Common myeloid progenitor, CD34-positive (primary cell): ENCODE data around the gene GATA1.

Experiments
- CTCF ChIA-PET: fragments of 350-600 bp; sonication (Branson Sonifier 250); formaldehyde crosslinking; loops from one replicate; lab custom pipeline; 2021; ENCODE audit warnings: antibody characterized with exemption; lab: Charles Lee
- POLR2A ChIA-PET: fragments of 350-600 bp; sonication (Branson Sonifier 250); formaldehyde crosslinking; loops from one replicate; lab custom pipeline; 2021; ENCODE audit warnings: antibody characterized with exemption; lab: Charles Lee
- DNase-seq, 3 donors: peaks; one replicate each; pipeline versions ENCODE4 v3.0.0 to v3.0.0-alpha.2; 2013
- H3K27ac ChIP-seq, 2 experiments: 1 replicate in 1 of 2; 2 replicates in 1 of 2; pipeline ENCODE4 v1.7.0; 2013; ENCODE audit warnings: inconsistent platforms in 2 of 2, low read length in 2 of 2, mild to moderate bottlenecking in 2 of 2, low read depth in 1 of 2, moderate library complexity in 1 of 2; ENCODE audit not compliant: severe bottlenecking in 2 of 2, insufficient read depth in 1 of 2, poor library complexity in 1 of 2
- H3K27me3 ChIP-seq, 5 experiments: replicated peaks in 2 of 5; 1 replicate in 3 of 5; 2 replicates in 2 of 5; pipeline versions ENCODE4 v1.6.1 to v1.7.0; 2013; ENCODE audit warnings: low read length in 4 of 5, mild to moderate bottlenecking in 2 of 5, moderate library complexity in 2 of 5, inconsistent platforms in 1 of 5; ENCODE audit not compliant: insufficient read depth in 5 of 5, control insufficient read depth in 4 of 5
- H3K36me3 ChIP-seq, 4 experiments: 1 replicate in 2 of 4; 2 replicates in 2 of 4; pipeline versions ENCODE4 v1.6.1 to v1.7.0; 2013; ENCODE audit warnings: low read length in 3 of 4, control low read depth in 1 of 4, mild to moderate bottlenecking in 1 of 4; ENCODE audit not compliant: control insufficient read depth in 4 of 4, insufficient read depth in 4 of 4
- H3K4me1 ChIP-seq, 4 experiments: 1 replicate in 3 of 4; 2 replicates in 1 of 4; pipeline versions ENCODE4 v1.6.1 to v1.7.1; 2013; ENCODE audit warnings: low read length in 3 of 4, mild to moderate bottlenecking in 3 of 4, control low read depth in 1 of 4, inconsistent platforms in 1 of 4, moderate library complexity in 1 of 4; ENCODE audit not compliant: control insufficient read depth in 4 of 4, insufficient read depth in 4 of 4; ENCODE audit errors: control extremely low read depth in 1 of 4
- H3K4me3 ChIP-seq, 7 experiments: 1 replicate in 4 of 7; 2 replicates in 3 of 7; pipeline versions ENCODE4 v1.5.1 to v1.7.0; 2013; ENCODE audit warnings: mild to moderate bottlenecking in 7 of 7, low read length in 6 of 7, moderate library complexity in 6 of 7, inconsistent platforms in 2 of 7, low read depth in 2 of 7, control low read depth in 1 of 7; ENCODE audit not compliant: insufficient read depth in 4 of 7, control insufficient read depth in 1 of 7; ENCODE audit errors: extremely low read depth in 1 of 7
- H3K9me3 ChIP-seq, 5 experiments: 1 replicate in 4 of 5; 2 replicates in 1 of 5; pipeline versions ENCODE4 v1.6.1 to v1.7.1; 2013; ENCODE audit warnings: low read length in 4 of 5, mild to moderate bottlenecking in 2 of 5, inconsistent platforms in 1 of 5, low read depth in 1 of 5, moderate library complexity in 1 of 5; ENCODE audit not compliant: control insufficient read depth in 4 of 5, insufficient read depth in 2 of 5; ENCODE audit errors: control extremely low read depth in 1 of 5
- WGBS: methylation state at CpG from one replicate; pipeline ENCODE4 v1.1.5; 2013; ENCODE audit not compliant: insufficient coverage; 5-methylcytosine and 5-hydroxymethylcytosine counted together

Gene GATA1

GRCh38 chrX:48782795-48783194, 3.6 kb upstream of the GATA1 start:
- Histone ChIP-seq H3K27ac (no peak overlapping the region), H3K9me3 (peaks cover 0 to 2% (median 0%) of the 10 kb centered on the region in 5 experiments), H3K4me3 (no peak overlapping the region), H3K4me1 (no peaks in the 10 kb centered on the region), H3K27me3 (no peaks in the 10 kb centered on the region), H3K36me3 (no peaks in the 10 kb centered on the region)
- peak; percentile 44 to 80 (median 66) for DNase-seq
- ChIA-PET CTCF (interaction anchor here (0.6 kb wide), 1 partner anchor 85 kb away, joined by 3 read pairs; no protein-coding TSS in a partner anchor), POLR2A (no interaction called here)
- 90% methylated on average over 7 of the region's 13 CpGs for WGBS

GRCh38 chrX:48784726-48785125, 1.7 kb upstream of the GATA1 start:
- no peaks in the 10 kb centered on the region for H3K36me3 ChIP-seq
- CTCF ChIA-PET: no interaction called here
- 72% methylated on average over 3 of the region's 3 CpGs for WGBS
- peaks cover 0 to 7% (median 4%) of the 10 kb centered on the region in 4 experiments for H3K4me1 ChIP-seq
- POLR2A ChIA-PET: no interaction called here
- no peaks in the 10 kb centered on the region for H3K27me3 ChIP-seq
- no peak for DNase-seq
- H3K27ac ChIP-seq: no peak overlapping the region
- no peak overlapping the region for H3K4me3 ChIP-seq
- H3K9me3 ChIP-seq: no peaks in the 10 kb centered on the region

DNA sequence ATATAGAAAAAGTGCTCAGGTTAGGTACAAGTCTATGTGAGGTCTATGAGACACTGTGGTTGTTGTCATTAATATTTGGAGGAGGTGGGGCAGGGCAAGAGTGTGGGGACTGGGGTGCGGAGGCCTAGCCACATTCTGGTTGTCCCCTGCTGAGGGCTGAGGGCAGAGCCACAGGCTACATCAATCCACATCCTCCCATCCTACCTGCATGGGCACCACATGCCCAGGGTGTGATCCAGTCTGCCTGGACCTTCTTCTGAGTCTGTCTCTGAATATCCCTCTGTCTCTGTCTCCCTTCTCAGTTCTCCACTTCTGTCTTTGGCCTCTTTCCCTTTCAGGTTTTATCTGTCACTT, 1.2 kb upstream of the GATA1 start:
- Histone ChIP-seq H3K36me3 (no peaks in the 10 kb centered on the region), H3K4me3 (no peak overlapping the region), H3K27me3 (no peaks in the 10 kb centered on the region), H3K9me3 (no peaks in the 10 kb centered on the region), H3K4me1 (peaks cover 0 to 10% (median 5%) of the 10 kb centered on the region in 4 experiments), H3K27ac (peak overlapping the region in 1 of 2 experiments; percentile 54)
- ChIA-PET CTCF (interaction anchor here (0.8 kb wide), 1 partner anchor 21 kb away, joined by 3 read pairs; no protein-coding TSS in a partner anchor), POLR2A (no interaction called here)
- WGBS: no CpG with 5 or more reads among the region's 1 CpG
- DNase-seq: no peak

DNA sequence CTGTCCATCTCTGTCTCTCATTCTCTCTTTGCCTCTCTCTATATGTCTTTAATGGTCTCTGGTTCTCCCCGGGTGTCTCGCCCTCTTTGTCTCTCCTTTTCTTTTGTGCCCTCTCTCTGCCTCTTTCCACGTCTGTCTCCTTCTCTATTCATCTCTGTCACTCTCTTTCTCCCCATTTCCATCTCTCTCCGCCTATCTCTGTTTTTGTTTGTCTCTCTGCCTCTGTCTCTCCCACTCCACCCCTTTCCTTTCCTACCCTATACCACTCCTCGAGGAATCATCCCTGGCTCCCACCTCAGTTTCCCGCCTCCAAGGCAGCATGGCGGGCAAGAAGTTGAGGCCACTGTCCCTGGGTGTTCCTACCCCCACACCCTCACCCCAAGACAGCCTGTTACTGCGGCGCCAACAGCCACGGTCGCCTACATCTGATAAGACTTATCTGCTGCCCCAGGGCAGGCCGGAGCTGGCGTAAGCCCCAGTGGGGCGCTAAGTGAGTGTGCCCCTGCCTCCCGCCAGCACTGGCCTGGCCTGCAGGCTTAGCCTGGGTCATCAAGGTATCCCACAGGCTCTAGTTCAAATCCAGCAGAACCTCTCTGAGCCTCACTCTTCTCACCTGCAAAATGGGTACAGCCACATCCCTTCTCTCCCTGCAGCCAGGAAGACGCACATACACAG, 713 bp upstream of the GATA1 start:
- Histone ChIP-seq H3K27ac (peak overlapping the region in 1 of 2 experiments; percentile 54), H3K4me3 (peak overlapping the region in 1 of 7 experiments; percentile 13), H3K4me1 (peaks cover 0 to 12% (median 6%) of the 10 kb centered on the region in 4 experiments), H3K9me3 (no peaks in the 10 kb centered on the region), H3K27me3 (no peaks in the 10 kb centered on the region), H3K36me3 (no peaks in the 10 kb centered on the region)
- DNase-seq: peak in 2 of 3 donors; percentile 21 to 48
- CTCF ChIA-PET: interaction anchor here (0.8 kb wide), 1 partner anchor 21 kb away, joined by 3 read pairs; no protein-coding TSS in a partner anchor
- POLR2A ChIA-PET: no interaction called here
- 81% methylated on average over 12 of the region's 16 CpGs for WGBS

DNA sequence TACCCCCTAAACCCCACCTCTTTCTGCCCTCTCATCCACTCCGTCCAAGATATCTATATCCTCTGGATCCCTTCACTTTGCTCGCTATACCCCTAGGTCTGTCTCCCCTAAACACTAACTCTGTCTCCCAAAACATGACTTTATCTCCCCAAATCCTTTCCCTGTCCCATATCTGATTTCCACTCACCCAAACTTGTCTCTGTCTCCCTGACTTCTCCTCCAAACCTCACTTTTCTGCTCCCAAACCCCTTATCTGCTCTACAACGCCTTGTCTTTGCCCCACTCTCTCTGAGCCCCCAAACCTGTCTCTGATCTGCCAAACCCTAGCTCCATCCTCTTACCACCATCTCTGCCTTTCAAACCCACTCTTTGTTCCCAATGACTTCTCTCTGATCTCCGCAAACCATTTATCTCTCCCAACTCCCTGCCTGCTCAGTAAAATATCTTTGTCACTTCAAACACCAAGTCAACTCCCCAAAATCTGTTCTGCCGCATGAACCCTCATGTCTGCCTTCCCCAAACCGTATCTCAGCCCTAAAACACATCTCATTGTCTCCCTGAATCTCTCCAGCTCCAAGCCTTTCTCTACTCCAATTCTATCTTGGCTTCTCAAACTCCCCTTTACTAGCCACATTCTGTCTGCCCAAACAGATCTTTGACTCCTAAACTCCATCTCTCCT, 575 bp downstream of the GATA1 start:
- H3K27ac ChIP-seq: peak overlapping the region in 1 of 2 experiments; percentile 79

DNA sequence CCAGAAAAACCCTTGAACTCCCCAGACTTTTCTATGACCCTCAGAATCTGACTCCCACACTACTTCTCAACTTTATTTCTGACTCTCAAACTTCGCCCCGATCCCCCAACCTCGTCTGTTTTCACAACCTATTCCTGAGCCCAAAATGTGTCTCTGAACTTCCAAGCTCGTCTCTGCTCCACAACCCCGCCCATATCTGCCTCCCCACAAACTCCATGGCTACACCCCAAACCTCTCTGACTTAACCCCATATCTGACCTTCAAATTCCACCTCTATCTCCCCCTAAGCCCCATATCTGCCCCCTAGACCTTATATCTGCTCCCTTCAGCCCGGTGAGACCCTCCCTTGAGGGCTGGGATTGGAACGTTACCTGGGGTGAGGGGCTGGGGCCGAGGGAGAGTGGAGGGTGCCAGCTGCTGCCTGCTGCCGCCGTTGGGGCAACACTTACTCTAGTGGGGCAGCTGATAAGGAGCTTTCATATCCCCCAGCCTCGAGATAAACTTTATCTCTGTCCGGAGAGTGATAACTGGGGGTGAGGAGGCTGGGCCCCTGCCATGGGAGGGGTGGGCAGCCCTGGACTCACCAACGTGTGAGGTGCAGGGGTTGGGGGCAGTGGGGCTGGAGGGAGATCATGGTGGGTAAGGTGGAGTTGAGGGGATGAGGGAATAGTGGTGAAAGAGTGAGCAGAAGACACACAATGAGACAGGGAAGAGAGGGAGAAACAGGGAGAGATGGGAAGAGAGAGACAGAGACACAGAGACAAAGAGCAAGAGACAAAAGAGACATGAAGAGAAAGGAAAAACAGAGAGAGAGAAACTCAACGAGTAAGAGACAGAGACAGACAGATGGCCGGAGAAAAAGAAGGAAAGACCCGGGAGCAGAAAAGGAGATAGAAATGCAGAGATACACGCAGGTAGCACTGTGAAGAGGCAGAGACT, 1.4 kb downstream of the GATA1 start:
- ChIA-PET CTCF (interaction anchor here (0.6 kb wide), 1 partner anchor 451 kb away, joined by 3 read pairs; no protein-coding TSS in a partner anchor), POLR2A (interaction anchor here (0.7 kb wide), 1 partner anchor 13 kb away, joined by 3 read pairs; no protein-coding TSS in a partner anchor)
- Histone ChIP-seq H3K27ac (peak overlapping the region in 1 of 2 experiments; percentile 79), H3K4me1 (peaks cover 0 to 12% (median 7%) of the 10 kb centered on the region in 4 experiments), H3K9me3 (no peaks in the 10 kb centered on the region), H3K4me3 (peak overlapping the region in 5 of 7 experiments; percentile 19 to 62 (median 37)), H3K36me3 (no peaks in the 10 kb centered on the region), H3K27me3 (no peaks in the 10 kb centered on the region)
- no peak for DNase-seq
- 72% methylated on average over 15 of the region's 17 CpGs for WGBS

More for the DNA sequence above, 575 bp downstream of the GATA1 start:
- CTCF ChIA-PET: interaction anchor here (0.6 kb wide), 1 partner anchor 452 kb away, joined by 3 read pairs; no protein-coding TSS in a partner anchor
- no peaks in the 10 kb centered on the region for H3K9me3 ChIP-seq
- no peaks in the 10 kb centered on the region for H3K27me3 ChIP-seq
- peaks cover 0 to 12% (median 6%) of the 10 kb centered on the region in 4 experiments for H3K4me1 ChIP-seq
- 77% methylated on average over 6 of the region's 6 CpGs for WGBS
- peak overlapping the region in 6 of 7 experiments; percentile 19 to 62 (median 34) for H3K4me3 ChIP-seq
- no peaks in the 10 kb centered on the region for H3K36me3 ChIP-seq
- no peak for DNase-seq
- POLR2A ChIA-PET: interaction anchor here (0.7 kb wide), 1 partner anchor 14 kb away, joined by 3 read pairs; no protein-coding TSS in a partner anchor
